Astrocyte of the cerebellum (primary cell): ENCODE results near the gene VDAC1.

Source experiments
- DNase-seq: peaks from one replicate; pipeline ENCODE4 v3.0.0-alpha.2; 2011; ENCODE audit warnings: low read depth
- H3K4me3 ChIP-seq: 2 replicates; pipeline ENCODE4 v1.5.1; 2011; ENCODE audit warnings: mild to moderate bottlenecking, low read depth, low read length, moderate library complexity
- CTCF ChIP-seq: IDR thresholded peaks from 2 replicates; pipeline ENCODE4 v1.5.1; 2012; ENCODE audit warnings: low read length, low read depth, moderate library complexity, mild to moderate bottlenecking; ENCODE audit errors: missing control alignments
- in situ Hi-C: cut with HindIII; loops from 2 replicates; pipeline ENCODE4 v1.10.0; 2017; ENCODE audit warnings: low sequenced_read_pairs

Gene VDAC1

GRCh38 chr5:133995883-133996563, 8.8 kb downstream of the VDAC1 start:
- DNase-seq = no peak
- H3K4me3 ChIP-seq = no peak overlapping the region
- no peak for TF ChIP-seq CTCF
- in situ Hi-C loops = loop anchor here (25.0 kb wide), 1 partner anchor 909 kb away; no protein-coding TSS in a partner anchor

- no peak for TF ChIP-seq CTCF
- in situ Hi-C loops = loop anchor here (25.0 kb wide), 1 partner anchor 908 kb away; no protein-coding TSS in a partner anchor
- no peak for DNase-seq
Observed at GRCh38 chr5:133995341-133995740, 9.4 kb downstream of the VDAC1 start.

GRCh38 chr5:133994990-133995333, 9.8 kb downstream of the VDAC1 start:
- in situ Hi-C loops = loop anchor here (25.0 kb wide), 1 partner anchor 908 kb away; no protein-coding TSS in a partner anchor
- no peak for TF ChIP-seq CTCF
- no peak overlapping the region for H3K4me3 ChIP-seq
- DNase-seq = no peak

More at GRCh38 chr5:133995341-133995740, 9.4 kb downstream of the VDAC1 start:
- H3K4me3 ChIP-seq = no peak overlapping the region

- in situ Hi-C loops = loop anchor here (25.0 kb wide), 1 partner anchor 907 kb away; no protein-coding TSS in a partner anchor
- DNase-seq = no peak
- TF ChIP-seq CTCF = no peak
- no peak overlapping the region for H3K4me3 ChIP-seq
Observed at GRCh38 chr5:133994297-133994989, 10.3 kb downstream of the VDAC1 start.

GRCh38 chr5:133993185-133993936, 11.4 kb downstream of the VDAC1 start:
- in situ Hi-C loops = loop anchor here (25.0 kb wide), 1 partner anchor 906 kb away; no protein-coding TSS in a partner anchor
- no peak for TF ChIP-seq CTCF
- H3K4me3 ChIP-seq = no peak overlapping the region
- DNase-seq = no peak

- no peak for DNase-seq
- in situ Hi-C loops = loop anchor here (25.0 kb wide), 1 partner anchor 905 kb away; no protein-coding TSS in a partner anchor
- H3K4me3 ChIP-seq = no peak overlapping the region
- no peak for TF ChIP-seq CTCF
Observed at GRCh38 chr5:133992429-133993155, 12.2 kb downstream of the VDAC1 start.
